WERI-Rb-1 (cell line): Measurements from ENCODE around the gene BAZ2B.

Source experiments
- DNase-seq: peaks from one replicate; pipeline ENCODE4 v3.0.0-alpha.2; 2020
- H3K27ac ChIP-seq: fragments of 250-450 bp; sonication (Bioruptor Pico); 2 replicates; pipeline ENCODE4 v1.5.1; 2020; ENCODE audit warnings: mild to moderate bottlenecking, moderate library complexity
- H3K27me3 ChIP-seq: fragments of 250-450 bp; sonication (Bioruptor Pico); 2 replicates; pipeline ENCODE4 v1.5.1; 2021; ENCODE audit warnings: mild to moderate bottlenecking, low read depth, moderate library complexity; ENCODE audit not compliant: insufficient read depth, severe bottlenecking
- H3K36me3 ChIP-seq: fragments of 250-450 bp; sonication (Bioruptor Pico); 2 replicates; pipeline ENCODE4 v1.5.1; 2020; ENCODE audit warnings: mild to moderate bottlenecking, moderate library complexity
- H3K4me3 ChIP-seq: 2 replicates; pipeline ENCODE4 v1.5.1; 2011; ENCODE audit warnings: low read depth, mild to moderate bottlenecking, control low read depth, low read length
- H3K9me3 ChIP-seq: fragments of 250-450 bp; sonication (Bioruptor Pico); 2 replicates; pipeline ENCODE4 v1.5.1; 2021; ENCODE audit warnings: mild to moderate bottlenecking, moderate library complexity; ENCODE audit not compliant: severe bottlenecking
- CTCF ChIP-seq: IDR thresholded peaks from 2 replicates; pipeline ENCODE4 v1.5.1; 2011; ENCODE audit warnings: low read depth, mild to moderate bottlenecking, control low read depth, inconsistent platforms, low read length

The BAZ2B gene

GRCh38 chr2:159616286-159616701 is at the start of gene BAZ2B:
Gene BAZ2B (minus strand): TSS chr2:159616548. CDS start chr2:159478719, 137,829 bp downstream.
- peak; percentile 26 for DNase-seq
- peak within 1 kb of the TSS; percentile 99 for H3K27ac ChIP-seq

GRCh38 chr2:159661286-159661685 is 44.9 kb upstream of the BAZ2B start:
- no peak for DNase-seq
- no peaks in the 10 kb centered on the region for H3K27me3 ChIP-seq
- H3K4me3 ChIP-seq = no peak overlapping the region
- no peaks in the 10 kb centered on the region for H3K36me3 ChIP-seq
- no peaks in the 10 kb centered on the region for H3K9me3 ChIP-seq
- no peak overlapping the region for H3K27ac ChIP-seq
- TF ChIP-seq CTCF = no peak

More at GRCh38 chr2:159616286-159616701, at the start of gene BAZ2B:
- Histone ChIP-seq H3K4me3 (peak within 1 kb of the TSS; percentile 95), H3K27me3 (no peaks in the 10 kb centered on the region), H3K36me3 (no peaks in the 10 kb centered on the region), H3K9me3 (no peaks in the 10 kb centered on the region)
- no peak for TF ChIP-seq CTCF

GRCh38 chr2:159658881-159659873 is 42.8 kb upstream of the BAZ2B start:
- H3K27ac ChIP-seq = no peak overlapping the region
- no peaks in the 10 kb centered on the region for H3K27me3 ChIP-seq
- no peaks in the 10 kb centered on the region for H3K36me3 ChIP-seq
- no peak overlapping the region for H3K4me3 ChIP-seq
- no peak for TF ChIP-seq CTCF
- no peak for DNase-seq
- H3K9me3 ChIP-seq = no peaks in the 10 kb centered on the region

GRCh38 chr2:159653962-159654361 is 37.6 kb upstream of the BAZ2B start:
- DNase-seq = no peak
- Histone ChIP-seq H3K27me3 (no peaks in the 10 kb centered on the region), H3K27ac (no peak overlapping the region), H3K4me3 (no peak overlapping the region), H3K9me3 (no peaks in the 10 kb centered on the region), H3K36me3 (no peaks in the 10 kb centered on the region)
- no peak for TF ChIP-seq CTCF

- Histone ChIP-seq H3K27me3 (no peaks in the 10 kb centered on the region), H3K9me3 (no peaks in the 10 kb centered on the region), H3K36me3 (no peaks in the 10 kb centered on the region), H3K4me3 (no peak overlapping the region), H3K27ac (no peak overlapping the region)
- TF ChIP-seq CTCF = no peak
- DNase-seq = no peak
These were observed 35.5 kb upstream of the BAZ2B start for GRCh38 chr2:159651884-159652283.
